CD4-positive, alpha-beta memory T cell (primary cell): ENCODE data around the gene NOP53. TPM values are rescaled to one million over a fixed set of nuclear protein-coding genes. Genes with fewer than 3 reads are reported as not detected.
"Not testable (repeated sequence)": the region's sequence is repeated elsewhere in the genome, so short reads cannot be mapped to it uniquely, and the experiment has no call there.

Experiments used
- CTCF ChIA-PET: fragments of 350-600 bp; sonication (Branson Sonifier 250); formaldehyde crosslinking; loops from one replicate; lab custom pipeline; 2021; ENCODE audit warnings: inconsistent platforms; ENCODE audit not compliant: partially characterized antibody; lab: Charles Lee
- POLR2A ChIA-PET: fragments of 350-600 bp; sonication (Branson Sonifier 250); formaldehyde crosslinking; loops from one replicate; lab custom pipeline; 2021; ENCODE audit not compliant: partially characterized antibody; lab: Charles Lee
- DNase-seq, 5 donors: peaks; one replicate each; pipeline versions ENCODE4 v3.0.0 to v3.0.0-alpha.2; 2020 to 2022; ENCODE audit warnings: mixed read lengths in 1 of 5
- H3K27ac ChIP-seq: one replicate; pipeline ENCODE4 v1.7.0; 2013; ENCODE audit warnings: low read depth, low read length
- H3K27me3 ChIP-seq: 2 replicates; pipeline ENCODE4 v1.7.0; 2013; ENCODE audit warnings: mild to moderate bottlenecking, low read length, moderate library complexity; ENCODE audit not compliant: insufficient read depth
- H3K36me3 ChIP-seq: 2 replicates; pipeline ENCODE4 v1.7.0; 2013; ENCODE audit warnings: mild to moderate bottlenecking, low read length, moderate library complexity; ENCODE audit not compliant: insufficient read depth
- H3K4me1 ChIP-seq: 2 replicates; pipeline ENCODE4 v1.7.0; 2013; ENCODE audit warnings: mild to moderate bottlenecking, low read length, moderate library complexity; ENCODE audit not compliant: insufficient read depth
- H3K4me3 ChIP-seq, 2 donors: one replicate each; pipeline ENCODE4 v1.7.0; 2013; ENCODE audit warnings: low read length in 2 of 2, mild to moderate bottlenecking in 1 of 2
- H3K9me3 ChIP-seq, 2 donors: one replicate each; pipeline ENCODE4 v1.7.0; 2013; ENCODE audit warnings: low read length in 2 of 2, control low read depth in 1 of 2; ENCODE audit not compliant: control insufficient read depth in 1 of 2
- H3K27ac Mint-ChIP-seq, 7 donors: one replicate each; pipeline ENCODE4 v1.8.0; 2020 to 2021; ENCODE audit warnings: mixed read lengths in 7 of 7, mild to moderate bottlenecking in 6 of 7, inconsistent platforms in 3 of 7, moderate library complexity in 3 of 7
- H3K27me3 Mint-ChIP-seq, 2 donors: one replicate each; pipeline ENCODE4 v1.8.0; 2020 to 2021; ENCODE audit warnings: mixed read lengths in 2 of 2
- H3K36me3 Mint-ChIP-seq, 2 donors: one replicate each; pipeline ENCODE4 v1.8.0; 2020 to 2021; ENCODE audit warnings: mixed read lengths in 2 of 2, inconsistent platforms in 1 of 2, mild to moderate bottlenecking in 1 of 2
- H3K4me1 Mint-ChIP-seq, 4 donors: one replicate each; pipeline ENCODE4 v1.8.0; 2020 to 2021; ENCODE audit warnings: mixed read lengths in 4 of 4, mild to moderate bottlenecking in 1 of 4
- H3K4me3 Mint-ChIP-seq, 8 donors: one replicate each; pipeline ENCODE4 v1.8.0; 2020 to 2021; ENCODE audit warnings: mixed read lengths in 8 of 8, mild to moderate bottlenecking in 7 of 8, moderate library complexity in 6 of 8, inconsistent platforms in 3 of 8
- H3K9me3 Mint-ChIP-seq, 8 donors: one replicate each; pipeline ENCODE4 v1.8.0; 2020 to 2021; ENCODE audit warnings: mixed read lengths in 8 of 8, mild to moderate bottlenecking in 5 of 8, inconsistent platforms in 3 of 8, moderate library complexity in 1 of 8
- intact Hi-C: fragments of 100-400 bp; cut with micrococcal nuclease; formaldehyde crosslinking; loops from one replicate; pipeline ENCODE4 v1.15.1; 2023
- polyA plus RNA-seq, 2 donors: library from polyadenylated mRNA; unstranded; fragments of 300-500 nt; fragmentation: Illumina TruSeq; gene quantifications; one replicate each; pipeline ENCODE4 v1.2.3, GENCODE V29; 2021
- total RNA-seq, 2 experiments: library from RNA; stranded (reverse); gene quantifications; one replicate each; pipeline ENCODE4 v1.2.3, GENCODE V29; 2021

NOP53 gene
- total and polyA plus RNA-seq, 4 experiments from 2014 or later, result 156 to 875 (median 544) TPM

DNA sequence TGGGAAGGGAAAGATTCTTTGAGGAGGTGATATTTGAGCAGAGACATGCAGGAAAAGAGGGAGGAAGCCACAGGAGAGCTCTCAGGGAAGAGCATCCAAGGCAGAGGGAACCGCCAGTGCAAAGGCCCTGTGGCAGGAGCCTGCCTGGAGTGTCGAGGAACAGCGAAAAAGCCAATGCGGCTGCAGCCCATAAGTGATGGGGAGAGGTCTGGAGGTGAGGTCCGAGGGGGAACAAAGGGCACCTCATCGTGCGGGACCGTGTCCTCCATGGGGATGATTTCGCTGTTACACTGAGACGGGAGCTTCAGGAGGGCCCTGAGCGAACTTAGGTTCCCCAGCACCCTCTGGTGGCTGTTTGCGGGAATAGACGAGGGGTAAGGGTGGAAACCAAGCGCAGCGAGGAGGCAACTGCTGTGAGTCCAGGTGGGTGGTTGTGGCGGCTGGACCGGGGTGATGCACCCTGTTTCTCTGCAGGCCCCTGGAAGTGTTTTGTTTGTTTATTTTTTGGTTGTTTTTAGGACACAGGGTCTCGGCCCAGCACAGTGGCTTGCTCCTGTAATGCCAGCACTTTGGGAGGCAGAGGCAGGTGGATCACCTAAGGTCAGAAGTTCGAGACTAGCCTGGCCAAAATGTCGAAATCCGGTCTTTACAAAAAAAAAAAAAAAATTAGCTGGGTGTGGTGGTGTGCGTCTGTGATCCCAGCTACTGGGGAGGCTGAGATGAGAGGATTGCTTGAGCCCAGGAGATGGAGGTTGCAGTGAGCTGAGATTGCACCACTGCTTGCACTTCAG, 38.0 kb upstream of the NOP53 start:
- ChIA-PET CTCF (interaction anchor here (0.5 to 15.5 kb wide), 22 partner anchors 9 to 429 kb away, joined by 3 to 293 read pairs (median 4); partner anchors contain the start of genes KPTN and NAPA), POLR2A (interaction anchor here (0.6 to 2.2 kb wide), 8 partner anchors 97 to 272 kb away, joined by 3 to 10 read pairs (median 3); partner anchors contain the start of gene KPTN)
- Histone ChIP-seq H3K27me3 (no peaks in the 10 kb centered on the region), H3K27ac (no peak overlapping the region), H3K4me1 (no peaks in the 10 kb centered on the region), H3K4me3 (no peak overlapping the region), H3K36me3 (no peaks in the 10 kb centered on the region), H3K9me3 (no peaks in the 10 kb centered on the region)
- H3K27ac Mint-ChIP-seq, result peak overlapping the region in 2 of 7 donors; percentile 24 to 27
- peak; percentile 62 to 70 (median 68) for DNase-seq
- peaks cover 10 to 12% of the 10 kb centered on the region in 2 donors for H3K36me3 Mint-ChIP-seq
- H3K27me3 Mint-ChIP-seq, result peaks cover 6 to 15% of the 10 kb centered on the region in 2 donors
- H3K4me1 Mint-ChIP-seq, result peaks cover 0 to 7% (median 3%) of the 10 kb centered on the region in 4 donors
- intact Hi-C loops, result loop anchor here (1.0 kb wide), 1 partner anchor 271 kb away; no protein-coding TSS in a partner anchor
- no peak overlapping the region for H3K4me3 Mint-ChIP-seq
- no peaks in the 10 kb centered on the region for H3K9me3 Mint-ChIP-seq

DNA sequence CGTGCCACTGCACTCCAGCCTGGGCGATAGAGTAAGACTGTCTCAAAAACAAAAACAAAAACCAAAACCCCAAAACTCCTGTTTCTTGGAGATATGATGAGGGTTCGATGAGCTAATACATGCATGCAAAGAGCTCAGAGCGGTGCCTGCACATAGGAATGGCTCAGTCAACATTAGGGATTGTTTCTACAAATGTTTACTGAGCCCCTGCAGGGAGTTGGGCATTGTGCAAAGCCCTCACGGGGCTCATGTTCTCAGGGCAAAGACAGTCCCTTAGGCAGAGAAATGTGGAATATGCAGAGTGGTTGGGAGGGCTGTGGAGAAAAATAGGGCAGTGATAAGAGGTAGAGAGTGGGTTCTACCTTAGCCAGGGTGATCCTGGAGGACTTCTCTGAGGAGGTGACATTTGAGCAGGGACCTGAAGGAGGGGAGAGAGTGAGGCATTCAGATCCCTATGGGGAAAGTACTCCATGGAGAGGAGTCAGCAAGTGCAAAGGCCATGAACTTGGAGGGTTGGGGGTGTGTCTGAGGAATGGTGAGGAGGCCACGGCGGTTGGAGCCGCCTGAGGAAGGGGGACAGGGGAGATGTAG, 33.6 kb upstream of the NOP53 start:
- H3K4me3 Mint-ChIP-seq, result no peak overlapping the region
- no peaks in the 10 kb centered on the region for H3K9me3 ChIP-seq
- ChIA-PET POLR2A (no interaction called here), CTCF (interaction anchor here (1.3 to 15.5 kb wide), 6 partner anchors 12 to 321 kb away, joined by 3 to 293 read pairs (median 13); partner anchors contain the start of gene NOP53)
- H3K27ac Mint-ChIP-seq, result peak overlapping the region in 2 of 7 donors; percentile 16 to 41
- H3K9me3 Mint-ChIP-seq, result peaks cover 0 to 17% (median 5%) of the 10 kb centered on the region in 8 donors
- no peak overlapping the region for H3K4me3 ChIP-seq
- no peaks in the 10 kb centered on the region for H3K36me3 ChIP-seq
- H3K36me3 Mint-ChIP-seq, result peaks cover 0 to 4% of the 10 kb centered on the region in 2 donors
- intact Hi-C loops, result no loop called here
- no peaks in the 10 kb centered on the region for H3K27me3 ChIP-seq
- DNase-seq, result no peak
- peaks cover 26 to 36% of the 10 kb centered on the region in 2 donors for H3K27me3 Mint-ChIP-seq
- no peak overlapping the region for H3K27ac ChIP-seq
- H3K4me1 Mint-ChIP-seq, result peaks cover 2 to 7% (median 4%) of the 10 kb centered on the region in 4 donors
- H3K4me1 ChIP-seq, result peaks cover 4% of the 10 kb centered on the region

DNA sequence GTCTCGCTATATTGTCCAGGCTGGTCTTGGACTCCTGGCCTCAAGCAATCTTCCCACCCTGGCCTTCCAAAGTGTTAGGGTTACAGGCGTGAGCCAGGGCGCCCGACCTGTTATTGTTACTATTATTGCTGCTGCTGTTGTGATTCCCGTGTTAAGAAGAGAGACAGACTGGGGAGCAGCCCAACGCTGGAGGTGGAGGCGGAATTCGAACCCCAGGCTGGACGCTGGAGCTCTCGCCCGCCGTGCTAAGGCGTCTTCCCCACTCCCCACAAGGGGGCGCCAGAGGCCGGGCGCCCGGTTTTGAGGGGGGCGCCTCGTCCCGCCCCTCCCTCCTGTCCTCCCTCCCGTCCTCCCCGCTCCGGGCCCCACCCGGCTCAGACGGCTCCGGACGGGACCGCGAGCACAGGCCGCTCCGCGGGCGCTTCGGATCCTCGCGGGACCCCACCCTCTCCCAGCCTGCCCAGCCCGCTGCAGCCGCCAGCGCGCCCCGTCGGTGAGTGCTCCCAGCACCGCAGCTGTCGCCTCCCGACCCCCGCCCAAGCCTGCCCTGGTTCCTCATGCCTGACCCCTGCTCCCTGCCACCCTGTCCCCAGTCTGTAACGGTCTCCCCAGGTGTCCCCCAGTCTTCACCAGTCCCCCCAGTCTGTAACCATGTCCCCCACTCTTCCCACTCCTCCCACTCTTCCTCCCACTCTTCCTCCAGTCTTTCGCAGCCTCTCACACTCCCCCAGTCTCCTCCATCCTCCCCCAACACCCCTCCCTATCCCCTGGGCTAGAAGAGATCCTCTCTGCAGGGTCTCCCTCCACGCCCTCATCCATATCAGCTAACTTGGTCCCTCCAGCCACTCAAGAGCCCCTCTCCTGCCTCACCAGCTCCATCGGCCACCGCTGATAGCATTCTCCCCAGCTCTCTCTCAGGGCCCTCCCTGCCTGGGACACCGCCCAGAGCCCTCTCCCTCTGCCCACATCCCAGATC, 32.0 kb upstream of the NOP53 start, which contains the start of gene EHD2:
TSS of gene EHD2 (plus strand) at position 377 of the 976 bp plus-strand sequence. CDS start 3,191 bp downstream, outside the sequence.
- H3K4me1 ChIP-seq, result peaks cover 4% of the 10 kb centered on the region
- Mint-ChIP-seq H3K9me3 (peaks cover 0 to 17% (median 5%) of the 10 kb centered on the region in 8 donors), H3K36me3 (peaks cover 0 to 4% of the 10 kb centered on the region in 2 donors), H3K27ac (no peak within 1 kb of the TSS), H3K27me3 (peaks cover 28 to 31% of the 10 kb centered on the region in 2 donors), H3K4me3 (peak within 1 kb of the TSS in 3 of 8 donors; percentile 6 to 61 (median 43)), H3K4me1 (peaks cover 0 to 3% (median 2%) of the 10 kb centered on the region in 4 donors)
- no peaks in the 10 kb centered on the region for H3K27me3 ChIP-seq
- DNase-seq, result peak in 4 of 5 donors; percentile 11 to 34 (median 21)
- no peak within 1 kb of the TSS for H3K27ac ChIP-seq
- ChIA-PET POLR2A (no interaction called here), CTCF (interaction anchor here (0.6 to 15.5 kb wide), 14 partner anchors 10 to 1688 kb away, joined by 3 to 293 read pairs (median 4); partner anchors contain the start of gene NOP53)
- no peaks in the 10 kb centered on the region for H3K9me3 ChIP-seq
- intact Hi-C loops, result loop anchor here (1.0 kb wide), 1 partner anchor 30 kb away; no protein-coding TSS in a partner anchor
- no peak within 1 kb of the TSS for H3K4me3 ChIP-seq
- H3K36me3 ChIP-seq, result no peaks in the 10 kb centered on the region

DNA sequence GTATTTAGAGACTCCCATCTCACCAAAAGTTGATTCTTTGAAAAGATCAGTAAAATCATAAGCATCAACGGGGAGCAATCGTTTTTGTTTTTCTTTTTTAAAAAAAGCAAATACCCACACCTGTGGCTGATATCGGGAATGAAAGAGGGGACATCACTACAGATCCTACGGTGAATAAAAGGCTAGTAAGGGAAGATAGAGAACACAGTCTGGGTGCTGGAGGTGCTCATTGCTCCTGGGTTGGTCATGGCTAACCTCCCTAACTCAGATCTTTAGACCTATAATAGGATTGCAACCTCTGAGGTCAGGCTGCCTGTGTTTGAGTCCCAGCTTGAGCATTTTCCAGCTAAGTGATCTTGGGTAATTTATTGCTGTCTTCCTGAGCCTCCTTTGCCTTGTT, 31.0 kb upstream of the NOP53 start:
- peaks cover 28 to 33% of the 10 kb centered on the region in 2 donors for H3K27me3 Mint-ChIP-seq
- intact Hi-C loops, result no loop called here
- H3K4me1 Mint-ChIP-seq, result peaks cover 0 to 3% (median 2%) of the 10 kb centered on the region in 4 donors
- Histone ChIP-seq H3K27ac (no peak overlapping the region), H3K4me1 (peaks cover 4% of the 10 kb centered on the region), H3K27me3 (no peaks in the 10 kb centered on the region), H3K4me3 (no peak overlapping the region), H3K36me3 (no peaks in the 10 kb centered on the region), H3K9me3 (no peaks in the 10 kb centered on the region)
- H3K36me3 Mint-ChIP-seq, result peaks cover 0 to 4% of the 10 kb centered on the region in 2 donors
- H3K27ac Mint-ChIP-seq, result no peak overlapping the region
- DNase-seq, result no peak
- CTCF ChIA-PET, result interaction anchor here (1.3 to 15.5 kb wide), 4 partner anchors 9 to 287 kb away, joined by 3 to 293 read pairs (median 24); partner anchors contain the start of gene NOP53
- POLR2A ChIA-PET, result no interaction called here
- H3K4me3 Mint-ChIP-seq, result peak overlapping the region in 1 of 8 donors; percentile 61
- peaks cover 0 to 17% (median 5%) of the 10 kb centered on the region in 8 donors for H3K9me3 Mint-ChIP-seq

DNA sequence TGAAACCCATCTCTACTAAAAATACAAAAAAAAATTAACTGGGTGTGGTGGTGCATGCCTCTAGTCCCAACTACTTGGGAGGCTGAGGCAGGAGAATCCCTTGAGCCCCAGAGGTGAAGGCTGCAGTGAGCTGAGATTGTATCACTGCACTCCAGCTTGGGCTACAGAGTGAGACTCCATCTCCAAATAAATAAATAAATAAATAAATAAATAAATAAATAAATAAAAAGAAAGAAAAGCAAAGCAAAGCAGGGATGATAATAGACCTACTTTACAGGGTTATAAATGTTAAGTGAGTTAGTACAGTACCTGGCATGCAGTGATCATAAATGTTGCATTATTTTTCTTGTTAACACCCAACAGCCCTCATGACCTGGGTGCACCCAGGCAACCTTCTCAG, 30.5 kb upstream of the NOP53 start:
- H3K27me3 Mint-ChIP-seq, result peaks cover 29 to 34% of the 10 kb centered on the region in 2 donors

DNA sequence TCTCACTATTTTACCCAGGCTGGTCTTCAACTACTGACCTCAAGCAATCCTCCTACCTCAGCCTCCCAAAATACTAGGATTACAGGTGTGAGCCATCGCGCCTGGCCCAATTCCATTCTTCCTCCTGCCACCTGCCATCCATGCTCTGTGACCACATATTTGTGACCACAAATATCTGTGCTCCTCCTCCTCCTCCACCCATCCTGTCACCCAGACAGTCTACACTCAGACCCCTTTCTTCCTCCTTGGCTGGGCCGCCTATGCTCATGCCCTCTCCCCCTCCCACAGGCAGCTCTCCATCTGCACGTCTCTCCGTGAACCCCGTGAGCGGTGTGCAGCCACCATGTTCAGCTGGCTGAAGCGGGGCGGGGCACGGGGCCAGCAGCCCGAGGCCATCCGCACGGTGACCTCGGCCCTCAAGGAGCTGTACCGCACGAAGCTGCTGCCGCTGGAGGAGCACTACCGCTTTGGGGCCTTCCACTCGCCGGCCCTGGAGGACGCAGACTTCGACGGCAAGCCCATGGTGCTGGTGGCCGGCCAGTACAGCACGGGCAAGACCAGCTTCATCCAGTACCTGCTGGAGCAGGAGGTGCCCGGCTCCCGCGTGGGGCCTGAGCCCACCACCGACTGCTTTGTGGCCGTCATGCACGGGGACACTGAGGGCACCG, 28.9 kb upstream of the NOP53 start:
- H3K9me3 Mint-ChIP-seq, result peaks cover 0 to 17% (median 5%) of the 10 kb centered on the region in 8 donors

More for the DNA sequence above, 30.5 kb upstream of the NOP53 start:
- H3K27ac Mint-ChIP-seq, H3K36me3 Mint-ChIP-seq, H3K27me3 ChIP-seq, H3K36me3 ChIP-seq, H3K4me3 ChIP-seq, POLR2A ChIA-PET, H3K4me3 Mint-ChIP-seq, H3K9me3 ChIP-seq, H3K4me1 Mint-ChIP-seq, H3K4me1 ChIP-seq, H3K27ac ChIP-seq, intact Hi-C loops, DNase-seq: not testable (repeated sequence)
- peaks cover 0 to 17% (median 5%) of the 10 kb centered on the region in 8 donors for H3K9me3 Mint-ChIP-seq
- CTCF ChIA-PET, result interaction anchor here (1.2 to 15.5 kb wide), 5 partner anchors 9 to 287 kb away, joined by 3 to 293 read pairs (median 5); partner anchors contain the start of gene NOP53

More for the DNA sequence above, 28.9 kb upstream of the NOP53 start:
- CTCF ChIA-PET, result interaction anchor here (0.7 to 15.5 kb wide), 3 partner anchors 13 to 279 kb away, joined by 3 to 293 read pairs (median 44); partner anchors contain the start of gene NOP53
- no peak overlapping the region for H3K4me3 Mint-ChIP-seq
- peaks cover 0 to 3% (median 2%) of the 10 kb centered on the region in 4 donors for H3K4me1 Mint-ChIP-seq
- POLR2A ChIA-PET, result no interaction called here
- Histone ChIP-seq H3K4me3 (no peak overlapping the region), H3K27me3 (no peaks in the 10 kb centered on the region), H3K9me3 (no peaks in the 10 kb centered on the region), H3K4me1 (peaks cover 4% of the 10 kb centered on the region), H3K27ac (no peak overlapping the region), H3K36me3 (no peaks in the 10 kb centered on the region)
- peaks cover 0 to 4% of the 10 kb centered on the region in 2 donors for H3K36me3 Mint-ChIP-seq
- peak overlapping the region in 1 of 7 donors; percentile 12 for H3K27ac Mint-ChIP-seq
- intact Hi-C loops, result no loop called here
- DNase-seq, result no peak
- H3K27me3 Mint-ChIP-seq, result peaks cover 33 to 40% of the 10 kb centered on the region in 2 donors
